KMS-11 (cell line): ENCODE results near the gene ST3GAL5.
A peak's percentile ranks its signal among the peaks of the same experiment; 100 is the strongest.
"Not testable (repeated sequence)": the region's sequence is repeated elsewhere in the genome, so short reads cannot be mapped to it uniquely, and the experiment has no call there.

ENCODE experiments used
- H2AFZ ChIP-seq: fragments of 200-600 bp; sonication (generic); 2 replicates; pipeline ENCODE4 v1.6.1; 2016; ENCODE audit warnings: antibody characterized with exemption, mixed run types, low read depth
- H3K27ac ChIP-seq: fragments of 200-600 bp; sonication (generic); 2 replicates; pipeline ENCODE4 v1.6.1; 2016; ENCODE audit warnings: mild to moderate bottlenecking, mixed run types
- H3K27me3 ChIP-seq: fragments of 200-600 bp; sonication (generic); 2 replicates; pipeline ENCODE4 v1.6.1; 2017; ENCODE audit warnings: mild to moderate bottlenecking, low read depth, mixed run types, moderate library complexity; ENCODE audit not compliant: insufficient read depth
- H3K36me3 ChIP-seq: fragments of 200-600 bp; sonication (generic); 2 replicates; pipeline ENCODE4 v1.6.1; 2017; ENCODE audit warnings: mild to moderate bottlenecking, mixed run types; ENCODE audit not compliant: insufficient read depth
- H3K4me1 ChIP-seq: fragments of 200-600 bp; sonication (generic); 2 replicates; pipeline ENCODE4 v1.6.1; 2016; ENCODE audit warnings: mild to moderate bottlenecking, low read depth, mixed run types; ENCODE audit not compliant: poor library complexity, severe bottlenecking
- H3K4me2 ChIP-seq: fragments of 200-600 bp; sonication (generic); 2 replicates; pipeline ENCODE4 v1.7.0; 2016; ENCODE audit warnings: mild to moderate bottlenecking, mixed run types
- H3K4me3 ChIP-seq: fragments of 200-600 bp; sonication (generic); IDR thresholded peaks from 2 replicates; pipeline ENCODE4 v1.6.1; 2017; ENCODE audit warnings: low read depth, low read length, mixed read lengths; ENCODE audit not compliant: insufficient read depth
- H3K79me2 ChIP-seq: fragments of 200-600 bp; sonication (generic); 2 replicates; pipeline ENCODE4 v1.6.1; 2016; ENCODE audit warnings: low read depth, mixed run types; ENCODE audit not compliant: insufficient read depth
- H3K9ac ChIP-seq: fragments of 200-600 bp; sonication (generic); 2 replicates; pipeline ENCODE4 v1.6.1; 2016; ENCODE audit warnings: mild to moderate bottlenecking, mixed run types
- H4K20me1 ChIP-seq: fragments of 200-600 bp; sonication (generic); 2 replicates; pipeline ENCODE4 v1.6.1; 2016; ENCODE audit warnings: mild to moderate bottlenecking, mixed run types; ENCODE audit not compliant: insufficient read depth
- CTCF ChIP-seq: fragments of 200-600 bp; sonication (generic); conservative IDR thresholded peaks from 2 replicates; pipeline ENCODE4 v1.6.1; 2017; ENCODE audit warnings: low read depth, mild to moderate bottlenecking, antibody characterized with exemption, low read length, moderate library complexity, mixed read lengths

ST3GAL5 gene

GRCh38 chr2:85935746-85936208, 47.0 kb upstream of the ST3GAL5 start:
- no peaks in the 10 kb centered on the region for H4K20me1 ChIP-seq
- H3K79me2 ChIP-seq: no peaks in the 10 kb centered on the region
- no peak overlapping the region for H2AFZ ChIP-seq
- H3K4me1 ChIP-seq: peaks cover 14% of the 10 kb centered on the region
- no peak overlapping the region for H3K4me2 ChIP-seq
- no peak for TF ChIP-seq CTCF
- no peak overlapping the region for H3K27ac ChIP-seq
- no peaks in the 10 kb centered on the region for H3K36me3 ChIP-seq
- H3K27me3 ChIP-seq: no peaks in the 10 kb centered on the region
- H3K4me3 ChIP-seq: no peak overlapping the region
- no peak overlapping the region for H3K9ac ChIP-seq

- TF ChIP-seq CTCF: no peak
- no peak overlapping the region for H3K9ac ChIP-seq
- no peak overlapping the region for H2AFZ ChIP-seq
- no peak overlapping the region for H3K4me2 ChIP-seq
- H3K4me1 ChIP-seq: peaks cover 14% of the 10 kb centered on the region
- H3K27ac ChIP-seq: no peak overlapping the region
- no peaks in the 10 kb centered on the region for H3K79me2 ChIP-seq
- H3K4me3 ChIP-seq: no peak overlapping the region
- H3K36me3 ChIP-seq: no peaks in the 10 kb centered on the region
- H4K20me1 ChIP-seq: no peaks in the 10 kb centered on the region
- H3K27me3 ChIP-seq: no peaks in the 10 kb centered on the region
Observed at GRCh38 chr2:85935170-85935745, 46.5 kb upstream of the ST3GAL5 start.

GRCh38 chr2:85933753-85934594, 45.2 kb upstream of the ST3GAL5 start:
- no peaks in the 10 kb centered on the region for H3K79me2 ChIP-seq
- peak overlapping the region; percentile 24 for H2AFZ ChIP-seq
- no peaks in the 10 kb centered on the region for H3K36me3 ChIP-seq
- H3K4me2 ChIP-seq: peak overlapping the region; percentile 14; the same call in 1 of the 2 replicates
- no peak overlapping the region for H3K4me3 ChIP-seq
- H3K9ac ChIP-seq: no peak overlapping the region
- no peak for TF ChIP-seq CTCF
- H4K20me1 ChIP-seq: no peaks in the 10 kb centered on the region
- H3K4me1 ChIP-seq: peaks cover 14% of the 10 kb centered on the region
- H3K27me3 ChIP-seq: no peaks in the 10 kb centered on the region
- no peak overlapping the region for H3K27ac ChIP-seq

GRCh38 chr2:85931151-85931550, 42.4 kb upstream of the ST3GAL5 start:
- not testable (repeated sequence) for H3K27ac ChIP-seq

More at GRCh38 chr2:85931151-85931550, 42.4 kb upstream of the ST3GAL5 start:
- H3K9ac ChIP-seq, H4K20me1 ChIP-seq, H2AFZ ChIP-seq, H3K4me3 ChIP-seq, H3K4me2 ChIP-seq, H3K36me3 ChIP-seq, H3K27me3 ChIP-seq, H3K79me2 ChIP-seq: not testable (repeated sequence)
- peaks cover 14% of the 10 kb centered on the region for H3K4me1 ChIP-seq
